A549 (cell line): Measurements from ENCODE around the gene SETD4.

Source experiments
- CEBPB ChIP-seq, 2 experiments: fragments of >200 bp in 1 of 2; sonication (Bioruptor Twin) in 1 of 2; formaldehyde crosslinking in 1 of 2; IDR thresholded peaks; 2 replicates each; pipeline ENCODE4 v1.6.1; 2012 to 2016
- CTCF ChIP-seq: fragments of >200 bp; sonication (Bioruptor Twin); formaldehyde crosslinking; IDR thresholded peaks from 3 replicates; pipeline ENCODE4 v1.5.1; 2016
- KDM1A ChIP-seq: fragments of 200-600 bp; sonication (generic); IDR thresholded peaks from 2 replicates; pipeline ENCODE4 v1.6.1; 2016; ENCODE audit warnings: low read depth, mild to moderate bottlenecking
- MAZ ChIP-seq: fragments of 150-350 bp; IDR thresholded peaks from 2 replicates; pipeline ENCODE4 v1.6.1; 2014; ENCODE audit warnings: antibody characterized with exemption, low read depth, low read length, borderline replicate concordance
- MYC ChIP-seq: IDR thresholded peaks from 2 replicates; pipeline ENCODE4 v1.6.1; 2012; ENCODE audit warnings: mild to moderate bottlenecking, inconsistent platforms, low read length, improper control_type of control experiment, borderline replicate concordance
- PHF8 ChIP-seq: fragments of 200-600 bp; sonication (generic); IDR thresholded peaks from 2 replicates; pipeline ENCODE4 v1.6.1; 2016; ENCODE audit warnings: low read depth, mild to moderate bottlenecking, antibody characterized with exemption, moderate library complexity, borderline replicate concordance
- POLR2A ChIP-seq: IDR thresholded peaks from 2 replicates; pipeline ENCODE4 v1.6.1; 2012; ENCODE audit warnings: mild to moderate bottlenecking, low read length
- SMC3 ChIP-seq: fragments of >200 bp; sonication (Bioruptor Twin); formaldehyde crosslinking; IDR thresholded peaks from 3 replicates; pipeline ENCODE4 v1.6.1; 2018; ENCODE audit warnings: inconsistent platforms
- ZSCAN20 ChIP-seq: fragments of 250-450 bp; sonication (Bioruptor Pico); IDR thresholded peaks from 2 replicates; pipeline ENCODE4 v1.8.0; 2022; ENCODE audit warnings: mild to moderate bottlenecking, moderate library complexity

DNA sequence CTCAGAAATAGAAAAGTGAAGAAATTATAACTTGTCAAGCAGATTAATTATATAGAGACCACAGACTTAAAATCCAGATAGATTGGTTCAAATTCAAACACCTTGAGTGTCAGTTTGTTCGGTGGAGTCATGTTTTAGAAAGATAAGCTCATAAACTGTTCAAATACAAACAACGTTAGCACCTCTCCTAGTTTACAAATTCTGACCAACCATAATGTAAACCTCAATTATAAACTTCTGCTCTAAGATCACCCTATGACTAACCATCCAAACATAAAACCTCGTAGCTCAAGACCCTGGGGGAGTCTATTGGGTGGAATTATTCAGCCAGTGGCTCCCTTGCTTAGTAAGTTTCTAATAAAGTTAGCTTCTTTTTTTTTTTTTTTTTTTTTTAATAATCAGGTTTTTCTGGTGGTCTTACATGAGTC is 21.9 kb upstream of the SETD4 start:
- TF ChIP-seq KDM1A (no peak), ZSCAN20 (CRISPR knock-in tag) (no peak), CTCF (no peak), CEBPB (IDR thresholded peaks at IDR 0.05) (no peak), PHF8 (no peak), MYC (no peak), SMC3 (no peak), POLR2A (no peak), MAZ (no peak)
